ENCODE results near the gene ODF4. TPM values are rescaled to one million over a fixed set of nuclear protein-coding genes. Genes with fewer than 3 reads are reported as not detected.

Gene ODF4
- total RNA-seq, 1 donor from 2014 or later: not detected

- no peak overlapping the region for H3K27ac ChIP-seq
- H3K36me3 ChIP-seq: peaks cover 25% of the 10 kb centered on the region
- peak overlapping the region; percentile 99 for H3K9ac ChIP-seq
These were observed 40.4 kb downstream of the ODF4 start for GRCh38 chr17:8380049-8380448.

GRCh38 chr17:8382052-8382879 is 42.6 kb downstream of the ODF4 start:
- Mint-ChIP-seq H3K27ac (peak overlapping the region; percentile 96), H3K36me3 (peaks cover 19% of the 10 kb centered on the region), H3K4me1 (peaks cover 30% of the 10 kb centered on the region), H3K27me3 (ENCODE audit: insufficient read depth, low read depth) (no peaks in the 10 kb centered on the region), H3K9me3 (no peaks in the 10 kb centered on the region), H3K4me3 (peak overlapping the region; percentile 100)
- Histone ChIP-seq H3K4me3 (peak overlapping the region; percentile 91), H3K27me3 (no peaks in the 10 kb centered on the region), H3K79me2 (ENCODE audit: low read depth) (peaks cover 56% of the 10 kb centered on the region), H3K9ac (peak overlapping the region; percentile 99), H3K27ac (peak overlapping the region; percentile 83), H3F3A (ENCODE audit: low read depth) (peaks cover 65% of the 10 kb centered on the region), H3K9me3 (ENCODE audit: low read depth) (no peaks in the 10 kb centered on the region), H2AFZ (replicated peaks) (no peak overlapping the region), H3K4me1 (peaks cover 17% of the 10 kb centered on the region), H4K20me1 (ENCODE audit: low read depth) (peaks cover 56% of the 10 kb centered on the region), H3K36me3 (peaks cover 24% of the 10 kb centered on the region), H3K4me2 (peak overlapping the region; percentile 93)
- peak; percentile 31 for DNase-seq (ENCODE audit: low spot score)
- no peak for TF ChIP-seq EZH2 (IDR thresholded peaks at IDR 0.05)

More at GRCh38 chr17:8380049-8380448, 40.4 kb downstream of the ODF4 start:
- Histone ChIP-seq H2AFZ (replicated peaks) (no peak overlapping the region), H4K20me1 (ENCODE audit: low read depth) (peaks cover 63% of the 10 kb centered on the region), H3F3A (ENCODE audit: low read depth) (peaks cover 76% of the 10 kb centered on the region), H3K79me2 (ENCODE audit: low read depth) (peaks cover 66% of the 10 kb centered on the region), H3K27me3 (no peaks in the 10 kb centered on the region), H3K9me3 (ENCODE audit: low read depth) (no peaks in the 10 kb centered on the region), H3K4me3 (peak overlapping the region; percentile 2), H3K4me2 (peak overlapping the region; percentile 93), H3K4me1 (peaks cover 17% of the 10 kb centered on the region)
- Mint-ChIP-seq H3K4me3 (peak overlapping the region; percentile 24), H3K4me1 (peaks cover 42% of the 10 kb centered on the region), H3K27ac (no peak overlapping the region), H3K9me3 (no peaks in the 10 kb centered on the region), H3K27me3 (ENCODE audit: insufficient read depth, low read depth) (peaks cover 2% of the 10 kb centered on the region), H3K36me3 (peaks cover 25% of the 10 kb centered on the region)
- no peak for DNase-seq (ENCODE audit: low spot score)
- TF ChIP-seq CTCF (IDR thresholded peaks at IDR 0.05) (no peak), EZH2phosphoT487 (IDR thresholded peaks at IDR 0.05) (no peak), EZH2 (IDR thresholded peaks at IDR 0.05) (no peak)

- H3K36me3 Mint-ChIP-seq: peaks cover 17% of the 10 kb centered on the region
- Histone ChIP-seq H3K79me2 (ENCODE audit: low read depth) (peaks cover 56% of the 10 kb centered on the region), H3K9ac (peak overlapping the region; percentile 99), H3K27me3 (no peaks in the 10 kb centered on the region), H3K4me3 (peak overlapping the region; percentile 91), H3K27ac (peak overlapping the region; percentile 83), H3K9me3 (ENCODE audit: low read depth) (no peaks in the 10 kb centered on the region), H3F3A (ENCODE audit: low read depth) (peaks cover 60% of the 10 kb centered on the region), H2AFZ (replicated peaks) (peak overlapping the region; percentile 59), H3K36me3 (peaks cover 19% of the 10 kb centered on the region), H3K4me2 (peak overlapping the region; percentile 93), H3K4me1 (peaks cover 17% of the 10 kb centered on the region), H4K20me1 (ENCODE audit: low read depth) (peaks cover 51% of the 10 kb centered on the region)
- no peak for TF ChIP-seq CTCF (IDR thresholded peaks at IDR 0.05)
- no peak for TF ChIP-seq EZH2phosphoT487 (IDR thresholded peaks at IDR 0.05)
- no peak for TF ChIP-seq EZH2 (IDR thresholded peaks at IDR 0.05)
- no peaks in the 10 kb centered on the region for H3K9me3 Mint-ChIP-seq
- H3K27me3 Mint-ChIP-seq (ENCODE audit: insufficient read depth, low read depth): no peaks in the 10 kb centered on the region
- H3K27ac Mint-ChIP-seq: peak overlapping the region; percentile 96
- peaks cover 30% of the 10 kb centered on the region for H3K4me1 Mint-ChIP-seq
- H3K4me3 Mint-ChIP-seq: peak overlapping the region; percentile 100
- no peak for DNase-seq (ENCODE audit: low spot score)
These were observed 43.2 kb downstream of the ODF4 start for GRCh38 chr17:8382880-8383142.

All from neural progenitor cell (in vitro differentiated cells).